Measurements from ENCODE around the gene COG5. TPM values are rescaled to one million over a fixed set of nuclear protein-coding genes. Genes with fewer than 3 reads are reported as not detected.

COG5 gene
- polyA plus RNA-seq, 6 donors from 2014 or later: 19.3 to 38.9 (median 23.4) TPM

DNA sequence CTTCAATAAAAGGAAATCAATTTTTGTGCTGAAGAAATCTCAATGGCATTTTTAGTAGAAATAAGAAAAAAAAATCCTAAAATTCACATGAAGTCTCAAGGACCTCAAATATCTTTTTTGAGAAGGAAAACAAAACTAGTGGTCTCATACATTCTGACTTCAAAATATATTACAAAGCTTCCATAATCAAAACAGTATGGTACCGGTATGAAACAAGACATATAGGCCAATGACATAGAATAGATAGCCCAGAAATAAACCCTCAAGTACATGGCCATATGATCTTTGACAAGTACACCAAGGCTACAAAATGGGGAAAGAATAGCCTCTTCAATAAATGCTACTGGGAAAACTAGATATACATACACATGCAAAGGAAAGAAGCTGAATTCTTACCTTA lies 225.6 kb downstream of the COG5 start:
- H3K36me3 Mint-ChIP-seq: peaks cover 7% of the 10 kb centered on the region in 2 donors
- H3K4me1 Mint-ChIP-seq: peaks cover 7 to 39% (median 13%) of the 10 kb centered on the region in 3 donors
- no peaks in the 10 kb centered on the region for H3K27me3 Mint-ChIP-seq
- no peak for DNase-seq
- H3K9me3 Mint-ChIP-seq: peaks cover 0 to 10% (median 4%) of the 10 kb centered on the region in 7 donors
- H3K27ac Mint-ChIP-seq: no peak overlapping the region
- ATAC-seq (ENCODE audit: low read depth in 2 of 2): no peak
- no peak overlapping the region for H3K4me3 Mint-ChIP-seq

DNA sequence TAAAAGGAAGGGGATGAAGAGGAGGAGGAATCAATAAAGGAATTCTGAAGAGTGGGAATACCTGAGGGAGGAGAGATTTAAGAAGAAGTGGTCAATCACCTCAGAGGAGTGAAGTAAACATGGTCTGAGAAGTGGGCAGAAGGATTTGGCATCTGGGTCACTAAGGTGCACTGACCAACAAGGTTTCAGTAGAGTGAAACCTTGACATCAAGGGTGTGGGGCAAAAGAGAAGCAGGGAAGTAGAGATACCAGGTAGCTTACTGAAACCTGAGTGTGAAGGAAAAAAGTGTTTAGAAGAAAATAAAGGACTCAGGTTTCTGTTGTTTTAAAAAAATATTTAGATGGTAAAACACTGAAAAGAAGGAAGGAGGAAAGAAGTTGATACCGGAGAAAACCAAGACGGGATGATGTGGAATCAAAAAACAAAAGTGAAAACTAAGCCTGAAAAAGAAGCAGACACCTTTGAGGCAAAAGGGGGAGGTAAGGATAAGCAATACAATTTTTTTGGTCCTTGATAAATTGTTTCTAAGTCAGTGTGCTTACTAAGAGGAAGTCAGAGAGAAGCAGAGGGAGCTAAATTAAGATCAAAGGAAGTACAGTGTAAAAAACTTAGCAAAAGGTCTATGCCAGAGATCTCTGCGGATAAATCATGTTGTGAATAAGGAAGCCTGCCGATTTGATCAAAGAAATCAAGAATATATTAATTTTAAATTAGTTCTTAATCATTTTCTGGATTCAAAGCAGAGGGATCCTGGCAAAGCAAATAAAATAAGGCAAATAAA lies 231.0 kb downstream of the COG5 start:
- no peaks in the 10 kb centered on the region for H3K27me3 Mint-ChIP-seq
- peak overlapping the region; percentile 79 to 96 (median 86) for H3K27ac Mint-ChIP-seq
- H3K4me3 Mint-ChIP-seq: peak overlapping the region; percentile 61 to 87 (median 76)
- H3K36me3 Mint-ChIP-seq: peaks cover 0 to 7% of the 10 kb centered on the region in 2 donors
- H3K4me1 Mint-ChIP-seq: peaks cover 19 to 35% (median 27%) of the 10 kb centered on the region in 3 donors
- ATAC-seq (ENCODE audit: low read depth in 2 of 2) (peak; percentile 72), DNase-seq (peak; percentile 9)
- H3K9me3 Mint-ChIP-seq: no peaks in the 10 kb centered on the region

DNA sequence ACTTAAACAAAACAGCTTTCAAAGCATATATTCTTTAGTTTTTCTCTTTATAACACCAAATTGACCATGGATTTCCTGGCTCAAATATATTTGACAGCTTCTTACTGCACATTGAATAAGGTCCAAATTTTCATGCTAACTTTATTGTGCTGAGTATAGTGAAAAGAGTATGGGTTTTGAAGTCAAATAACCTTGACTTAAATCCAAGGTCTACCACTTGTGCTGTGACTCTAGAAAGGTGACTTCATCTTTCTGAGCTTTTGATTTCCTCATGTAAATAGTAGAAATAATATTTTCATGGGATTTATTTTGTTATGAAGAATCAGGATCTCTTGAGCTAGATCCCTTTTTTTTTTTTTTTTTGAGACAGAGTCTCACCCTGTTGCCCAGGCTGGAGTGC lies 233.2 kb downstream of the COG5 start:
- ATAC-seq (ENCODE audit: low read depth in 2 of 2): no peak
- H3K4me1 Mint-ChIP-seq: peaks cover 16 to 30% (median 22%) of the 10 kb centered on the region in 3 donors
- H3K4me3 Mint-ChIP-seq: no peak overlapping the region
- DNase-seq: no peak
- no peak overlapping the region for H3K27ac Mint-ChIP-seq
- peaks cover 0 to 4% (median 0%) of the 10 kb centered on the region in 7 donors for H3K9me3 Mint-ChIP-seq
- H3K36me3 Mint-ChIP-seq: no peaks in the 10 kb centered on the region
- no peaks in the 10 kb centered on the region for H3K27me3 Mint-ChIP-seq

DNA sequence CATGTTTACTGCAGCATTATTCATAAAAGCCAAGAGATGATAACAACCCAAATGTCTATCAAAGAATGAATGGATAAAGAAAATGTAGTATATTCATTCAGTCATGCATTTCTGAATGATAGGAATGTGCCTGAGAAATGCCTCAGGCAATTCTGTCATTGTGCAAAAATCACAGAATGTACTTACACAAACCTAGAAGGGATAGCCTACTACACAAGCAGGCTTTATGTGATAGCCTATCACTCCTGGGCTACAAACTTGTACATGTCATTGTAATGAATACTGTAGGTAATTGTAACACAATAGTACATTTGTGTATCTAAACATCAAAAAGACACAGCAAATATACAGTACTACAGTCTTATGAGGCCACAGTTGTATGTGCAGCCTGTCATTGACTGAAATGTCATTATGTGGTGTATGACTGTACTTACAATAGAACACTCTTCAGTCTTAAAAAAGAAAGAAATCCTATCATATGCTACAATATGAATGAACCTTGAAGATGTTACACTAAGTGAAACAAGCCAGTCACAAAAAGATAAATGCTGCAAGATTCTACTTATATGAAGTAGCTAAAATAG lies 235.6 kb downstream of the COG5 start:
- no peak overlapping the region for H3K4me3 Mint-ChIP-seq
- H3K36me3 Mint-ChIP-seq: no peaks in the 10 kb centered on the region
- ATAC-seq (ENCODE audit: low read depth in 2 of 2) (no peak), DNase-seq (no peak)
- peak overlapping the region in 1 of 6 donors; percentile 5 for H3K27ac Mint-ChIP-seq
- no peaks in the 10 kb centered on the region for H3K27me3 Mint-ChIP-seq
- H3K9me3 Mint-ChIP-seq: peaks cover 0 to 4% (median 0%) of the 10 kb centered on the region in 7 donors
- H3K4me1 Mint-ChIP-seq: peaks cover 12 to 19% (median 14%) of the 10 kb centered on the region in 3 donors

DNA sequence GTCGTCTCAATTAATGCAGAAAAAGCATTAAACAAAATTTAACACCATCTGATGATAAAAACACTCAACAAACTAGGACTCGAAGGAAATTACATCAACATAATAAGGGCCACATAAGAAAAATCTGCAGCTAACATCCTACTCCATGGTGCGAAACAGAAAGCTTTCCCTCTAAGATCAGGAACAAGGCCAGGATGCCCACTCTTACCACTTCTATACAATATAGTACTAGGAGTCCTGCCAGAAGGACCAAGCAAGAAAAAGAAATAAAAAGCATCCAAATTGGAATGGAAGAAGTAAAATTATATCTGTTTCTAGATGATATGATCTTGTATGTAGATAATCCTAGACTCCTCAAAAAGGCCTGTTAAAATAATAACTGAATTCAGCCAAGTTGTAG lies 237.7 kb downstream of the COG5 start:
- Mint-ChIP-seq H3K9me3 (peaks cover 0 to 4% (median 0%) of the 10 kb centered on the region in 7 donors), H3K27ac (no peak overlapping the region), H3K4me3 (no peak overlapping the region), H3K4me1 (no peaks in the 10 kb centered on the region), H3K36me3 (peaks cover 0 to 9% of the 10 kb centered on the region in 2 donors), H3K27me3 (no peaks in the 10 kb centered on the region)
- no peak for ATAC-seq (ENCODE audit: low read depth in 2 of 2)
- no peak for DNase-seq

- Mint-ChIP-seq H3K36me3 (peaks cover 8 to 20% of the 10 kb centered on the region in 2 donors), H3K9me3 (peaks cover 0 to 3% (median 0%) of the 10 kb centered on the region in 7 donors), H3K4me1 (no peaks in the 10 kb centered on the region), H3K27me3 (no peaks in the 10 kb centered on the region), H3K4me3 (no peak overlapping the region), H3K27ac (peak overlapping the region in 1 of 6 donors; percentile 33)
- DNase-seq (no peak), ATAC-seq (ENCODE audit: low read depth in 2 of 2) (no peak)
These were observed 241.7 kb downstream of the COG5 start for GRCh38 chr7:107322015-107322414.

DNA sequence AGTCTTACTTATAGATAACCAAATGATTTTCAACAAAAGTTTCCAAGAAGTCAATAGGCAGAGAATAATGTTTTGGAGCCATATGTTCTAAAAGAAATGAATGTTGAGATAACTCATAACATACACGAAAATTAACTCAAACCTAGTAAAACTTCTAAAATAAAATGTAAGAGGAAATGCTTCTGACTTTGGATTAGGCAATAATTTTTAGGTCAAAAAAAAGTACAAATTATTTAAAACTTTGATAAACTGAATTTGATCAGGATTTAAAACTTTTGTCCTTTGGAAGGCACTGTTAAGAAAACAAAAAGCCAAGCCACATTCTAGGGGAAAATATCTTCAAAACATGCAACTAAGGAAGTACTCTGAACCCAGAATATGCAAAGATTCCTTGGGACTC lies 242.1 kb downstream of the COG5 start:
- DNase-seq (no peak), ATAC-seq (ENCODE audit: low read depth in 2 of 2) (no peak)
- peaks cover 8 to 20% of the 10 kb centered on the region in 2 donors for H3K36me3 Mint-ChIP-seq
- peak overlapping the region in 1 of 6 donors; percentile 33 for H3K27ac Mint-ChIP-seq
- no peaks in the 10 kb centered on the region for H3K9me3 Mint-ChIP-seq
- H3K4me1 Mint-ChIP-seq: no peaks in the 10 kb centered on the region
- H3K27me3 Mint-ChIP-seq: no peaks in the 10 kb centered on the region
- H3K4me3 Mint-ChIP-seq: no peak overlapping the region

- DNase-seq (no peak), ATAC-seq (ENCODE audit: low read depth in 2 of 2) (no peak)
- Mint-ChIP-seq H3K27ac (peak overlapping the region in 1 of 6 donors; percentile 37), H3K4me3 (no peak overlapping the region), H3K36me3 (peaks cover 19 to 27% of the 10 kb centered on the region in 2 donors), H3K4me1 (peaks cover 7 to 10% (median 7%) of the 10 kb centered on the region in 3 donors), H3K9me3 (no peaks in the 10 kb centered on the region), H3K27me3 (no peaks in the 10 kb centered on the region)
These were observed 243.9 kb downstream of the COG5 start for GRCh38 chr7:107319724-107320228.

DNA sequence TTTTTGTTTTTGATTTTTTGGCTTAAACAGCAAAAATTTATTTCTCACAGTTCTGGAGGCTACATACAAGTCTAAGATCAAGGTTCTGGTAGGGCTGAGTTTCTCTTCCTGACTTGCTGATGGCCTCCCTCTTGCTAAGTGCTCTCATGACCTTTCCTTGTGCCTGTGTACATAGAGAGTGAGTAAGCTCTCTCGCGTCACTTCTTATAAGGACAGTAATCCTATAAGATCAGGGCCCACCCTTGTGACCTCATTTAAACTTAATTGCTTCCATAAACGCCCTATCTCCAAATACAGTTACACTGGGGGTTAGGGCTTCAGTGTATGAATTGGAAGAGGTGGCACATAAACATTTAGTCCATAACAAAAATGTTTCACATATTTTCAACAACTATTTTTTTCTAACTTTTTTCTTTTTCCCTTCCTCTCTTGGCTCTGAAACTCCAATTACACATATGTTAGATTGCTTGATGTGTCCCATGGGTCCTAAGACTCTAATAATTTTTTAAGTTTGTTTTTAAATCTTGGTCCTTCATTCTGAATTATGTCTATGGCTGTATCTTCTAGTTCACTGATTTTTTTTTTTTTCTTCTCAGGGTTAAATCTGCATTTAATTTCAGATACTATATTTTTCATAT lies 245.1 kb downstream of the COG5 start:
- Mint-ChIP-seq H3K9me3 (no peaks in the 10 kb centered on the region), H3K4me3 (no peak overlapping the region), H3K27ac (no peak overlapping the region), H3K27me3 (no peaks in the 10 kb centered on the region), H3K36me3 (peaks cover 19 to 29% of the 10 kb centered on the region in 2 donors), H3K4me1 (peaks cover 7 to 10% (median 7%) of the 10 kb centered on the region in 3 donors)
- no peak for ATAC-seq (ENCODE audit: low read depth in 2 of 2)
- no peak for DNase-seq

DNA sequence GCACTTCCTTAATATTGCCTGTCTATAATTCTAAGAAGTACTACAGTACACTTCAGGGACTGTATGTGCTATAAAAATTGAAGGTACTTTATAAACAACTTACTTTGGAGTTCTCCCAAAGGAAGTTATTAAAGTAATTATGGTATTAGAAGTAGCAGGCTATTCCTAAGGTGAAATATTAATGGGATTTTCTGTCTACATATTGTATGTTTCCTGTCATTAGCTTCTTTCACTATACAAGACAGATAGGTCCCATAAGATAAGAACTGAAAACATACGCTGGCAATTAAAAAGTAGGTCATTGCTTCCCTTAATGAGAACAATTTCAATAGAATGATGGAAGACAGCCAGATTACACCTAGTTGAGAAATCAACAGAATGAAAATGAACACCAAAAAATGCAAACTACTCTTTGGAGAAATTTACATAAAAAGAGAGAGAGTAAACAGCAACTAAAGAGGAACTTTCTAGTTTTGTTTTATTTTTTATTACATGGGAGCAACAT lies 248.0 kb downstream of the COG5 start:
- DNase-seq: no peak
- Mint-ChIP-seq H3K27me3 (no peaks in the 10 kb centered on the region), H3K36me3 (peaks cover 29 to 32% of the 10 kb centered on the region in 2 donors), H3K4me1 (peaks cover 7 to 12% (median 10%) of the 10 kb centered on the region in 3 donors), H3K4me3 (no peak overlapping the region), H3K27ac (peak overlapping the region in 2 of 6 donors; percentile 10 to 53), H3K9me3 (no peaks in the 10 kb centered on the region)
- ATAC-seq (ENCODE audit: low read depth in 2 of 2): no peak

GRCh38 chr7:107313355-107313754 lies 250.4 kb downstream of the COG5 start:
- H3K4me3 Mint-ChIP-seq: no peak overlapping the region
- ATAC-seq (ENCODE audit: low read depth in 2 of 2) (no peak), DNase-seq (no peak)
- peak overlapping the region in 1 of 6 donors; percentile 82 for H3K27ac Mint-ChIP-seq
- peaks cover 7 to 12% (median 10%) of the 10 kb centered on the region in 3 donors for H3K4me1 Mint-ChIP-seq
- H3K9me3 Mint-ChIP-seq: no peaks in the 10 kb centered on the region
- H3K27me3 Mint-ChIP-seq: no peaks in the 10 kb centered on the region
- peaks cover 22% of the 10 kb centered on the region in 2 donors for H3K36me3 Mint-ChIP-seq

- Mint-ChIP-seq H3K27me3 (no peaks in the 10 kb centered on the region), H3K4me1 (peaks cover 7 to 12% (median 10%) of the 10 kb centered on the region in 3 donors), H3K4me3 (no peak overlapping the region), H3K36me3 (peaks cover 22 to 23% of the 10 kb centered on the region in 2 donors), H3K27ac (no peak overlapping the region), H3K9me3 (no peaks in the 10 kb centered on the region)
- no peak for ATAC-seq (ENCODE audit: low read depth in 2 of 2)
- DNase-seq: no peak
These were observed 251.3 kb downstream of the COG5 start for GRCh38 chr7:107312418-107312817.

- DNase-seq (no peak), ATAC-seq (ENCODE audit: low read depth in 2 of 2) (no peak)
- no peaks in the 10 kb centered on the region for H3K27me3 Mint-ChIP-seq
- peaks cover 0 to 4% (median 0%) of the 10 kb centered on the region in 7 donors for H3K9me3 Mint-ChIP-seq
- no peak overlapping the region for H3K27ac Mint-ChIP-seq
- peaks cover 15 to 33% of the 10 kb centered on the region in 2 donors for H3K36me3 Mint-ChIP-seq
- peaks cover 0 to 10% (median 0%) of the 10 kb centered on the region in 3 donors for H3K4me1 Mint-ChIP-seq
- no peak overlapping the region for H3K4me3 Mint-ChIP-seq
These were observed 254.4 kb downstream of the COG5 start for GRCh38 chr7:107309296-107309695.
